CD4-positive, alpha-beta T cell (primary cell): ENCODE data around the gene CADPS. TPM values are rescaled to one million over a fixed set of nuclear protein-coding genes. Genes with fewer than 3 reads are reported as not detected.

Source experiments
- ATAC-seq: fragments of 200-7000 bp; cut with Tn5 transposase; one replicate; pipeline ENCODE4 v1.10.0; 2022; ENCODE audit warnings: mild to moderate bottlenecking; ENCODE audit not compliant: poor library complexity
- CTCF ChIA-PET: fragments of 350-600 bp; sonication (Branson Sonifier 250); formaldehyde crosslinking; loops from one replicate; lab custom pipeline; 2021; ENCODE audit warnings: antibody characterized with exemption, inconsistent platforms; lab: Charles Lee
- POLR2A ChIA-PET: fragments of 350-600 bp; sonication (Branson Sonifier 250); formaldehyde crosslinking; loops from one replicate; lab custom pipeline; 2021; ENCODE audit warnings: antibody characterized with exemption, inconsistent platforms; lab: Charles Lee
- DNase-seq, 14 experiments: peaks; one replicate each; pipeline ENCODE4 v3.0.0-alpha.2; 2013 to 2020; ENCODE audit warnings: mixed read lengths in 2 of 14
- H3K27ac ChIP-seq, 2 donors: one replicate each; pipeline versions ENCODE4 v1.5.1 to v1.7.0; 2013; ENCODE audit warnings: low read length in 2 of 2, low read depth in 1 of 2, mild to moderate bottlenecking in 1 of 2
- H3K27me3 ChIP-seq, 2 experiments: 1 replicate in 1 of 2; 2 replicates in 1 of 2; pipeline versions ENCODE4 v1.6.1 to v1.7.0; 2013; ENCODE audit warnings: low read length in 2 of 2, control low read depth in 1 of 2, mild to moderate bottlenecking in 1 of 2, moderate library complexity in 1 of 2; ENCODE audit not compliant: insufficient read depth in 2 of 2, control insufficient read depth in 1 of 2
- H3K36me3 ChIP-seq: one replicate; pipeline ENCODE4 v1.6.1; 2013; ENCODE audit warnings: low read length, control low read depth; ENCODE audit not compliant: insufficient read depth
- H3K4me1 ChIP-seq: one replicate; pipeline ENCODE4 v1.6.1; 2013; ENCODE audit warnings: low read length, control low read depth; ENCODE audit not compliant: insufficient read depth
- H3K4me3 ChIP-seq: one replicate; pipeline ENCODE4 v1.5.1; 2013; ENCODE audit warnings: mild to moderate bottlenecking, low read length, moderate library complexity
- H3K9me3 ChIP-seq, 2 experiments: 1 replicate in 1 of 2; 2 replicates in 1 of 2; pipeline versions ENCODE4 v1.6.1 to v1.7.0; 2013; ENCODE audit warnings: low read length in 2 of 2, mild to moderate bottlenecking in 2 of 2, control low read depth in 1 of 2, moderate library complexity in 1 of 2; ENCODE audit not compliant: control insufficient read depth in 1 of 2, insufficient read depth in 1 of 2
- H3K27ac Mint-ChIP-seq: one replicate; pipeline ENCODE4 v1.8.0; 2020; ENCODE audit warnings: mixed read lengths
- H3K27me3 Mint-ChIP-seq: one replicate; pipeline ENCODE4 v1.8.0; 2021; ENCODE audit warnings: mixed read lengths
- H3K36me3 Mint-ChIP-seq: one replicate; pipeline ENCODE4 v1.8.0; 2021; ENCODE audit warnings: low read depth, mixed read lengths
- H3K4me1 Mint-ChIP-seq: one replicate; pipeline ENCODE4 v1.8.0; 2021; ENCODE audit warnings: low read depth, mixed read lengths
- H3K4me3 Mint-ChIP-seq: one replicate; pipeline ENCODE4 v1.8.0; 2020; ENCODE audit warnings: mild to moderate bottlenecking, mixed read lengths
- H3K9me3 Mint-ChIP-seq: one replicate; pipeline ENCODE4 v1.8.0; 2020; ENCODE audit warnings: mixed read lengths
- intact Hi-C, 2 experiments: fragments of 100-400 bp; cut with DNase I in 1 of 2; cut with micrococcal nuclease in 1 of 2; formaldehyde crosslinking; loops; one replicate each; pipeline versions ENCODE4 v1.15.1 to v1.9.0; 2023 to 2025; cut with DNase I, micrococcal nuclease
- total RNA-seq, 174 experiments: library from RNA in 2 of 174; stranded (reverse) in 2 of 174; gene quantifications; one replicate each; pipeline ENCODE4 v1.2.3 and lab custom pipeline; 2021 to 2026
- TF ChIP-seq, protein P1 (sequence below): fragments of 200-600 bp; IDR thresholded peaks from one replicate; pipeline ENCODE4 v1.8.0; 2022; ENCODE audit warnings: antibody characterized with exemption, mild to moderate bottlenecking

The CADPS gene
- total RNA-seq, 2 experiments from 2014 or later: not detected

DNA sequence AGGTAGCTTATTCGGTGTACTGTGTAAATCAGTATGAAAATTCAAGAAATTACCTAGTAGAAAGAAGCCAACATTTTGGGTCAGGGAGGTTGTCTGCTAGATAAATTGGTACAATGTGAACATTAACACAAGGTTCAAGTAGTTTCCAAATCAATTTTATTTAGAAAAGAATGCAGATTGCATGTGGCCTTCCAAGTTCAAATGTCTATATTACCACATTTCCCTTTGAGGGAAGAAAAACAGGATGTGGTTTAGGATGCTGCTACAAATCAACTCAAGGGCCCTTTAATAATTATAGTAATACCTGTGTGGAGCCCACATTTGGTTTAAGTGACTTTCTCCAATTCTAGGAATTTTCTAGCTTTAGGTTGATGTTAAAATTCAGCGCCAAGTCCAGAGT, 57.5 kb downstream of the CADPS start:
- H3K27ac Mint-ChIP-seq: no peak overlapping the region
- ChIA-PET CTCF (no interaction called here), POLR2A (no interaction called here)
- intact Hi-C loops: no loop called here
- no peak overlapping the region for H3K4me3 ChIP-seq
- ATAC-seq: no peak
- no peaks in the 10 kb centered on the region for H3K36me3 ChIP-seq
- peak in 1 of 14 experiments; percentile 23 for DNase-seq
- H3K27me3 Mint-ChIP-seq: no peaks in the 10 kb centered on the region
- TF ChIP-seq, protein P1, sequence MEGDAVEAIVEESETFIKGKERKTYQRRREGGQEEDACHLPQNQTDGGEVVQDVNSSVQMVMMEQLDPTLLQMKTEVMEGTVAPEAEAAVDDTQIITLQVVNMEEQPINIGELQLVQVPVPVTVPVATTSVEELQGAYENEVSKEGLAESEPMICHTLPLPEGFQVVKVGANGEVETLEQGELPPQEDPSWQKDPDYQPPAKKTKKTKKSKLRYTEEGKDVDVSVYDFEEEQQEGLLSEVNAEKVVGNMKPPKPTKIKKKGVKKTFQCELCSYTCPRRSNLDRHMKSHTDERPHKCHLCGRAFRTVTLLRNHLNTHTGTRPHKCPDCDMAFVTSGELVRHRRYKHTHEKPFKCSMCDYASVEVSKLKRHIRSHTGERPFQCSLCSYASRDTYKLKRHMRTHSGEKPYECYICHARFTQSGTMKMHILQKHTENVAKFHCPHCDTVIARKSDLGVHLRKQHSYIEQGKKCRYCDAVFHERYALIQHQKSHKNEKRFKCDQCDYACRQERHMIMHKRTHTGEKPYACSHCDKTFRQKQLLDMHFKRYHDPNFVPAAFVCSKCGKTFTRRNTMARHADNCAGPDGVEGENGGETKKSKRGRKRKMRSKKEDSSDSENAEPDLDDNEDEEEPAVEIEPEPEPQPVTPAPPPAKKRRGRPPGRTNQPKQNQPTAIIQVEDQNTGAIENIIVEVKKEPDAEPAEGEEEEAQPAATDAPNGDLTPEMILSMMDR: no peak
- no peak overlapping the region for H3K27ac ChIP-seq
- no peak overlapping the region for H3K4me3 Mint-ChIP-seq
- H3K36me3 Mint-ChIP-seq: no peaks in the 10 kb centered on the region
- H3K27me3 ChIP-seq: no peaks in the 10 kb centered on the region
- peaks cover 14% of the 10 kb centered on the region for H3K4me1 Mint-ChIP-seq
- no peaks in the 10 kb centered on the region for H3K9me3 Mint-ChIP-seq
- H3K9me3 ChIP-seq: no peaks in the 10 kb centered on the region
- H3K4me1 ChIP-seq: no peaks in the 10 kb centered on the region

DNA sequence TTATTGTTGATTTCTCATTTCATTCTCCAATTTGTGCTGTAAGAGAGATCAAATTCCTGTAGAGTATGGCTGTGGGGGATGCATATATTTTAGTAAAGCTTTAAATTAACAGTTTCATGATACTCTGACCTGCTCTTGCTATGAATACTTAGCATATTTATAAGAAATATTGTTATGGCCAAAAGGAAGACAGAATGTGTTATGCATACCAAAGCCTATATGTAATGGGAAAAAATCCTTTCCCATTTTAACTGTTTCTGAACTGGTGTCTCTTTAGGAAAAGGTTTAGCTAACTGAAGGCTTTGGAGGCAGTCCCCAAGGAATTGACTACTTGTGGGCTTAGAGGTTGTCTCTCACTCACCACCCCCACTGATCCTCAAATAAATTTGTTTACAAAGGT, 59.2 kb downstream of the CADPS start:
- Histone ChIP-seq H3K36me3 (no peaks in the 10 kb centered on the region), H3K4me1 (no peaks in the 10 kb centered on the region), H3K9me3 (no peaks in the 10 kb centered on the region), H3K27ac (no peak overlapping the region), H3K27me3 (no peaks in the 10 kb centered on the region), H3K4me3 (no peak overlapping the region)
- H3K36me3 Mint-ChIP-seq: no peaks in the 10 kb centered on the region
- H3K27me3 Mint-ChIP-seq: no peaks in the 10 kb centered on the region
- no peak overlapping the region for H3K4me3 Mint-ChIP-seq
- no peaks in the 10 kb centered on the region for H3K9me3 Mint-ChIP-seq
- POLR2A ChIA-PET: no interaction called here
- no peak overlapping the region for H3K27ac Mint-ChIP-seq
- CTCF ChIA-PET: no interaction called here
- TF ChIP-seq, protein P1: no peak
- DNase-seq (no peak), ATAC-seq (no peak)
- intact Hi-C loops: no loop called here
- H3K4me1 Mint-ChIP-seq: peaks cover 14% of the 10 kb centered on the region

GRCh38 chr3:62812631-62813030, 62.6 kb downstream of the CADPS start:
- H3K27ac ChIP-seq: no peak overlapping the region
- no peaks in the 10 kb centered on the region for H3K9me3 Mint-ChIP-seq
- CTCF ChIA-PET: no interaction called here
- no peak for ATAC-seq
- intact Hi-C loops: no loop called here
- H3K4me1 Mint-ChIP-seq: peaks cover 8% of the 10 kb centered on the region
- TF ChIP-seq, protein P1: no peak
- POLR2A ChIA-PET: no interaction called here
- H3K9me3 ChIP-seq: no peaks in the 10 kb centered on the region
- H3K4me3 ChIP-seq: no peak overlapping the region
- no peaks in the 10 kb centered on the region for H3K4me1 ChIP-seq
- H3K36me3 Mint-ChIP-seq: no peaks in the 10 kb centered on the region
- H3K36me3 ChIP-seq: no peaks in the 10 kb centered on the region
- no peak overlapping the region for H3K27ac Mint-ChIP-seq
- no peak for DNase-seq
- H3K27me3 Mint-ChIP-seq: no peaks in the 10 kb centered on the region
- no peaks in the 10 kb centered on the region for H3K27me3 ChIP-seq
- no peak overlapping the region for H3K4me3 Mint-ChIP-seq
